Measurements from ENCODE around the gene KDM6A.

DNA sequence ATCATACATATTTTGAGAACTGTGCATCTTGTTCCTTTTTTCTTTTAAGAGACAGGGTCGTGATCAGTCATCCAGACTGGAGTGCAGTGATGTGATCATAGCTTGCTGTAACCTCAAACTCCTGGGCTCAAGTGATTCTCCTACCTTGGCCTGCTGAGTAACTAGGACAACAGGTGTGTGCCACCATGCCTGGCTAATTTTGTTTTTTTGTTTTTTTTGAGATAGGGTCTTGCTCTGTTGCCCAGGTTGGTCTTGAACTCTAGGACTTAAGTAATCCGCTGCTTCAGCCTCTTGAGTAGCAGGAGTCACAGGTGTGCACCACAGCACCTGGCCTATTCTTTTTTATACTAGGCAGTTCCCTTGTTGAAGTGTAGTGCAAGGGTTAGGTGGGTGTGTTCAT is 24.6 kb downstream of the KDM6A start:
- TF ChIP-seq, protein P1, sequence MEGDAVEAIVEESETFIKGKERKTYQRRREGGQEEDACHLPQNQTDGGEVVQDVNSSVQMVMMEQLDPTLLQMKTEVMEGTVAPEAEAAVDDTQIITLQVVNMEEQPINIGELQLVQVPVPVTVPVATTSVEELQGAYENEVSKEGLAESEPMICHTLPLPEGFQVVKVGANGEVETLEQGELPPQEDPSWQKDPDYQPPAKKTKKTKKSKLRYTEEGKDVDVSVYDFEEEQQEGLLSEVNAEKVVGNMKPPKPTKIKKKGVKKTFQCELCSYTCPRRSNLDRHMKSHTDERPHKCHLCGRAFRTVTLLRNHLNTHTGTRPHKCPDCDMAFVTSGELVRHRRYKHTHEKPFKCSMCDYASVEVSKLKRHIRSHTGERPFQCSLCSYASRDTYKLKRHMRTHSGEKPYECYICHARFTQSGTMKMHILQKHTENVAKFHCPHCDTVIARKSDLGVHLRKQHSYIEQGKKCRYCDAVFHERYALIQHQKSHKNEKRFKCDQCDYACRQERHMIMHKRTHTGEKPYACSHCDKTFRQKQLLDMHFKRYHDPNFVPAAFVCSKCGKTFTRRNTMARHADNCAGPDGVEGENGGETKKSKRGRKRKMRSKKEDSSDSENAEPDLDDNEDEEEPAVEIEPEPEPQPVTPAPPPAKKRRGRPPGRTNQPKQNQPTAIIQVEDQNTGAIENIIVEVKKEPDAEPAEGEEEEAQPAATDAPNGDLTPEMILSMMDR (IDR thresholded peaks at IDR 0.05) = no peak
- TF ChIP-seq POLR2A (IDR thresholded peaks at IDR 0.05) = no peak
- no peak for TF ChIP-seq POLR2AphosphoS5 (IDR thresholded peaks at IDR 0.05)
- no peak for TF ChIP-seq EP300 (IDR thresholded peaks at IDR 0.05)

Data from upper lobe of left lung (tissue), 4 donors.